HG03354 (cell line): Measurements from ENCODE around the gene ACP3.

Source experiments
- ATAC-seq: cut with Tn5 transposase; IDR thresholded peaks from one replicate; pipeline ENCODE4 v1.9.1; 2021; ENCODE audit warnings: mild to moderate bottlenecking; ENCODE audit not compliant: unreplicated experiment, poor library complexity, severe bottlenecking

Gene ACP3

DNA sequence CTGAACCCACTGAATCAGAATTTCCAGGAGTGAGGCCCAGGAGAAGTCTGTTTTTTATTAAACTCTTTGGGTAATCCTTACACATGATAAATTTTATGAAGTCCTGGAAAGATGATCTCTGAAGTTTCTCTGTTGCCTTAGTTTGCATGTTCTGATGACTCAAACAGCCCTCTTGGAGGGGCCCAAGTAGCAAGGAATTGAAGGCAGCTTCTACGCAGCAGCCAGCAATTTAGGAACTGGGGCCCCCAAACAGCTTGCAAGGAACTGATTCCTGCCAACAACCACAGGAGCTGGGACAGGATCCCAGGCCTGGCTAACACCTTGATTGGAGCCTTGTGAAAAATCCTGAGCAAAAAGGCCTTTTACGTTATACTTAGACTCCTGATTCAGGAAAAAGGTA lies 5.4 kb upstream of the ACP3 start:
- no peak for ATAC-seq

DNA sequence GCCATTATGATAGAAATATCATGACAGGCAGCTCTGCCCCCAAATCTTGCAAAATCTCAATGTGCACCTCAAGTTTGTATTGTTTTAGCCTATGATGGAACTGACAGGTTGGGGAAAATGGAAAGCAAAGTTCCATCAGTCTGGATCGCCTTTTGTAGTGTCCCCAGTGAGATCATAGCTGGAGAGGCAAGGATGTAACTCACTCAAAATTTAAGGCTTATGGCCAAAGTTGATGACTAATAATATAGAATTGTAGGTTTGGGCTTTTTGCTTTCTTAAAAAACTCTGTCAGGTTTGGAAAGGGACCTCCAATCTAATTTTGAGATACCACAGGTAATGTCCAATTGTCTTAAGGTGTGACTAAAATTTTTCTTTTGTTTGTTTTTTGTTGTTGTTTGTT lies 1.4 kb upstream of the ACP3 start:
- ATAC-seq, result no peak

DNA sequence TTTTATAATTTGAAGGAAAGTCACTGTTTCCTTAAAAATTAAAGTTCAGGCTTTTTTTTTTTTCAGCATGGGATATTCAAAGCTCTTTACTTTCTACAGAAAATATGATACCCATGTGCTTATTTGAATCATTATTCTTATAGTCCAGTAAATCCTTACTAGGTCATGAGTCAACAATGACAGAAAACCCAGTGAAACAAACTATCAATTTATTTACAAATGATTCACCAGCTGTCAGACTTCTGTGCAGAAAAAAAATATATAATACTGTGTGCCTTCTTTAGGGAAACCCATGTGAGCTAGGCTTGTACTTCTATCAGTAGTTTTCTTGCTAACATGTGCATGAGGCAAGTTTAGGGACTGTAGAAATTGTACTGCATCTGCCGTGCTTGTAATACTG lies 1.2 kb downstream of the ACP3 start:
- no peak for ATAC-seq

DNA sequence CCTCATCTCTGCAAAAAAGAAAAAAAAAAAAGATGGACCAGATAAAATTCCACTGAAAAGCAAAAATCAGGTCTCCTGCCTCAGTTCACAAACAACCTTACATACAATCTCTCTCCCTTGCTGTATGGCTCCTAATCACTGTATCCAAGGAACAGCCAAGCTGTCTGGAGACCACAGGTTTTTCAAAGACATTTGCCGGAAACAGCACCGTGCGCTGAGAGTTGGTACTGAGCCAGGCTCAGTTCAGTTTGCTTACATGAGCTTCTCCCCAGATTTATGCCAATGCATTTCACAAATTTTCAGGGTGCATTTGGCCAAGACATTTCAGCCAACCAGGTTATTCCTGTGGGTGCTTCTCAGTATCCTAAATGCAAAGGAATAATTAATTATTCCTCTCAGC lies 4.1 kb downstream of the ACP3 start:
- ATAC-seq, result no peak

DNA sequence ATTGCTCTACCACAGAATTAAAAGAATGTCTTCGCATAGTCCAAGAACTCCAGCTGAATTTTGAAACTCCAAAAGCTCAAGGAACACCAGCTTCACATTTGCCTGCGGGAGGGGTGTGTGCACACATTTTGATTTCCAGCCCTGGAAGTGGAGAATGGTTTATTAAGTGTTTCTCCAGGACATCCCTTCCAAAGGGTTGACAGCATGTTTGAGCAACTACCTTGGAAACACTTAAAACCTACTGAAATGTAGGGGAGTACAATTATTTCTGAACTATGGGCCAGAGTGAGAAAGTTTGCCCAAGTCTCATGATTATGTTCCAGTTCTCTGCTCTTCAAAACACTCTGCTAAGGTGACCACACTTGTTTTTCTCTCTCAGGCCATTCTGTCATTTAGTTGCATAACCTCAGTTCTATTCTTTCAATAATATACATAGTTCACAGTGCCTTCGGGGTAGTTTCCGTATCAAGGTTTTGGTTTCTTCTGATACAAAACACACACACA lies 7.9 kb downstream of the ACP3 start:
- ATAC-seq, result peak; percentile 72

DNA sequence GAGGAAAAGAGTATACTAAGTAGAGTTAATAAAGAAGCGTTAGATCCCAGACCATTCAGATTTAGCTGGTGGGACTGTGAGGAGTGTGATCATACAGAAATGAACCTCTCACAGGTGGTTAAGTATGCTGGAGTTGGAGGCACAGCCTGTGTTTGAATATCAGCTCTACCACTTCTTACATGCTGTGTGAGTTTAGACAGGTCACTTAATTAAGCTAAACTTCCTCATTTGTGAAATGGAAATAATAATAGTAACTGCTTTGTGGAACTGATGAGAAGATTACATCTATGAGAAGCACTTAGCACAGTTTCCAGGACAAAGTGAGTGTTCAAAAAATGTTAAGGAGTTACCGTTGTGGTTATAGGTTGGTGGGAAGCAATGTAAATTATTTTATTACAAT lies 8.4 kb downstream of the ACP3 start:
- ATAC-seq, result peak; percentile 68

DNA sequence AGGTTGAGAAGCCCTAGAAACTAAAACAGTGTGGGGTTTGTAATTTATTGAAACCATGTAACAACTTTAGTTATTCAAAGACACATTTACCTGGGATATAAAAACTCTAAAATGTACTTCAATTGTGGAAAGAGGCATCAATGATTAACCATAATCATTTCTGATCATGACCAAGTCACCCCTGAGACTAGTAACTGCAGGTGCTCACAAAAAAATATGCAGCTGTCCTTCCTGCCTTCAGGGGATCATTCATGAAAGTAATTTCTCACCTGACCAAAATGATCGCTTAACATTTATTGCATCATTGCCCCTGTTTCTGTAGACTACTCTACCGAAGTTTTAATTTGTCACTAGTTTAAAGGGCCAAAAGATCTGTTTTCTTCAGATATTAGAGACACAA lies 9.0 kb downstream of the ACP3 start:
- ATAC-seq, result peak; percentile 73

DNA sequence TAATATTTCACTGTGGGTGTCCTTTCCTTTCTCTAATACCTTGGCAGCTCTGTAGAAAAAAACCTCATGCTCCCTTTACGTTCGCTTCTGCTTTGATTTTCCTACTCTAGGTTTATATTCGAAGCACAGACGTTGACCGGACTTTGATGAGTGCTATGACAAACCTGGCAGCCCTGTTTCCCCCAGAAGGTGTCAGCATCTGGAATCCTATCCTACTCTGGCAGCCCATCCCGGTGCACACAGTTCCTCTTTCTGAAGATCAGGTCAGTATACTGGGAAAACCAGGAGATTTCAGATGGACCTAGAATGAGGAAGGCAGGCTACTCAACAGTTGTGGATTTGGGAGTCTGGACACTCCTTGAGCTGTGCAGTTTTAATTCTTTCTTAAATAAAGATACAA lies 14.9 kb downstream of the ACP3 start:
- ATAC-seq, result no peak

DNA sequence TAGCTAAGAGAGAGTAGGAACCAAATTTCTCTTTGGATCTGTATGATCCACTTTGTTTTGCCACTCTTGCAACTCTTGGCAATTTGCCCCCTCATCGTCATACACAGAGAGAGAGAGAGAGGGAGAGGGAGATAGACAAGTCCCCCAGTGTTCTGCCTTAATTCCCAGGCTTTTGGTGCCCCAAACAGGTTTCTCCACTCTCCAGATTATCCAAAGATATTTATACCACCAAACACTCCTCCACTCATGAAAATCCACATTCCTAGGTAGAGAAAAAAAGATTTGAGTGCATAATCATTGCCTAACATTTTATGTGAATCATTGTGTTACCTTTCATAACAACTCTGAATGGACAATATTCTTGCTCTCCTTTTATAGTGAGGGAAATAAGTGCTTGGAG lies 15.3 kb downstream of the ACP3 start:
- ATAC-seq, result no peak

DNA sequence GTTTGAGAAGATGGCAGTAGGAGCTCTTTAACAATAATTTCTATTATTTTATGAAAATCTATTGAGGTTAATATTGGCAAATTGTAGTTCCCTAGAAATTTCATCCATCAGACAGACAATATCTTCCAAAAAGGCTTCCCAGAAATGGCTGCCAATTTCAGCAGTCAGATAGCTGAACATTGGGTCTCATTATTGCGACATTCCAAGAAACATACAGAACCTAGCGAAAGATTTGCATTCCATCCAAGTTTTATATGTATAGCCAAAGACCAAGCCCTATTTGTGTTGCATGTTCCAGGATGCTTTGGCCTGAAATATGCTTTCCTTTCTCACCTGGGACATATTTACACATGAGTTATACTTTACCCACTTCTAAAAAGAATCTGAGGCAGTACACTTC lies 24.5 kb downstream of the ACP3 start:
- ATAC-seq, result no peak

DNA sequence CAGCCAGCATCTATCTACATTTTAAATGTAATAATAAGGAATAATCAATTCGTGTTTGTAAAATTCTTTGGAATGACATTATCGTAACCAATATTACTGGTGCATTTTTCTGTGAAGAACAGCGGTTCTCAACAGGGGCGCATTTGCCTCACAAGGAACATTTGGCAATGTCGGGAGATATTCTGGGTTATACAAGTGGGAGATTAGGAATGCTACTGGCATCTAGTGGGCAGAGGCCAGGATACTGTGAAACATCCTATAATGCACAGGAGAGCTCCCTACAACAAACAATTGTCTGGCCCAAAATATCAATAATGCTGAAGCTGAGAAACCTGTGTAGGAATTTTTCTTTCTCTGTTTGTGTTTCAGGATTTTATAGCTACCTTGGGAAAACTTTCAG lies 25.0 kb downstream of the ACP3 start:
- no peak for ATAC-seq

DNA sequence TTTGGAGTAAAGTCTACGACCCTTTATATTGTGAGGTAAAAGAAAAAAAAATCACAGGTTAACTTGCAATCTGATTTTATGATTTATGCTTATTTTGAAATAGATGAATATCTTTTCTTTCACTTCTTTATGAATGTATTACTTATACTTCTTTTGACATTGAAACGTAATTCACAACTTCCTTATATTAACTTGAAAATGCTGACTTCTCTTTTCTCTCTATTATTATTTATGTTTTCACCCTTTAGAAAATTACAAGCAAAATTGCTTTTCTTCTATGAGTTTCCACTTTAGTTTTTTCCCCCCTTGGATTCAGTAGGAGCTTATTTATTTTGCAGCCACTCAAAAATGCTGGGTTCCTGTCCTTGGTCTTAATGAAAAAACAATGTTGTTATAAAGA lies 25.4 kb downstream of the ACP3 start:
- ATAC-seq, result no peak

DNA sequence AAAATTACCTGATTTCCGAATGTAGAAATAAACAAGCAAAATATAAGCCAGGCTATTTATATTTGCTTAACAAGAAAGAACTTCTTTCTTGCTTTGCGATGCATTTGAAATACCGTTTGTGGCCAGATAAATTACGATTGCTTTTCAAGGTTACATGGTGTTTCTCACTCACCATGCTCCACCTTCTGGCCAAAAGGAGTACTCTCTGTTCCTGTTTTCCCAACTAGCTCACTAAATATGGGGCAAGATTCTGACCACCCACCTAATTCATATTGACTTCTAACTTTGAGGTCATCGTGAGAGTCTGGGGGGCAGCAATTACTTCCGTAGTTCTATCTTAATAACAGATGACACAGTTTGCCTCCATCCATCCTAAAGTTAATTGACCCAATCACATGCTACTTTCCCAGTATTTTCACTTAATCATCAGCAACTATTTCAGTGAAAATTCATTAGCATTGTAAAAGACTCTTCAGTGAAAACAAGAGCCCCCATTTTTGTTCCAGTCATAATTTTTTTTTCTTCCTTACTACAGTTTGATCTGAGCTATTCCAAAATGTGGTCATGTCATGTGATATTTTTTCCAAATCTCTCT lies 25.9 kb downstream of the ACP3 start:
- peak; percentile 72 for ATAC-seq

DNA sequence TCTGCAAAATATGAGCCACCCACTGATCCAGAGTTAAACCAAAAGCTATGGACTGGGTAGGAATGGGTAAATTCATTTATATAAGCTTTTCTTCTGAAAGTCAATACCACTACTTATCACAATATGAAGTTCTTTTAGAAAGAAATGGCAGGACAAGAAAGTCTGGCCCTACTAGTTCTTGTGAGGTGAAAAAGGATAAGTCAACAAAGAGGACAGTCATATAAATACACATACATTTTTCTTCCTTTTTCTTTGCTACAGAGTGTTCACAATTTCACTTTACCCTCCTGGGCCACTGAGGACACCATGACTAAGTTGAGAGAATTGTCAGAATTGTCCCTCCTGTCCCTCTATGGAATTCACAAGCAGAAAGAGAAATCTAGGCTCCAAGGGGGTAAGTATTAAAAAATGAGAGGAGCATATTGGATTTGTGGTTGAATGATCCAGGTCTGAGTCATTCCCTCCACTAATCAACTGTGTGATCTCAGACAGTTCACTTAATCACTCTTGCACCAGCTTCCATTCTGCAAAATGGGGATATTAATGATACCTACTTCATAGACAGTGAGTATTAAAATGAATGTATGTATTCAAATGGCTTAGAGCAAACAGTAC lies 27.6 kb downstream of the ACP3 start:
- ATAC-seq, result no peak

DNA sequence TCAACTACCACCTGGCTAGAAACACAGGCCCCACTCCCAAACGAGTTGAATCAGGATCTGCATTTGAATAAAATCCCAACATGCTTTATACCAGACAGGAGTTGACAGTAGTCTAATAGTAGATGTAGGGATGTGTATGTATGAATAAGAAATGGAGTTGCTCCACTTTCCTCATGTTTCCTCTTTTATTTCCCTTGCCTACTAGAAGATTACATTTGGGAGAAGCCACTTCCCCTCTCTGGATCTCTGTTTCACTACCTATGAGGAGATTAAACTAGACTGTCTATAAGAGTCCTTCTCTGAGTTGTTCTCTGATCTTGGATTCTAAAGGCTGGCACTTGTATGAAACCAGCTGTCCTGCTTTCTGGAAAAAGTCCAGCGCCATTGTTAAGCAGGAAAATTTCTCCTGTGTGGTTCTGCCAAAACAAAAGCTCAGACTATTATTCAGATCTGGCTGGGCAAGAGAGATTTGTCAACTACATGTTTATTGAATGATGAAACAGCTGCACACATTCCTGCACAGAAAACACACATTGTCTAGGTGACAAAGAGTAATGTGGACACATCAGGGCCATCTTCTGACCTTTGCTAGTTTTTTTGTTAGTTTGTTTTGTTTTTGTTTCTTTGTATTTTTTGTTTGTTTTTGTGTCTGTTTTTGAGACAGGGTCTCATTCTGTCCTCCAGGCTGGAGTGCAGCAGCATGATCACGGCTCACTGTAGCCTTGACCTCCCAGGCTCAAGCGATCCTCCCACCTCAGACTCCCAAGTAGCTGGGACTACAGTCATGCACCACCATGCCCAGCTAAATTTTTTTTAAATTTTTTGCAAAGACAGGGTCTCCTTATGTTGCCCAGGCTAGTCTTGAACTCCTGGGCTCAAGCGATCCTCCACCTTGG lies 29.9 kb downstream of the ACP3 start:
- ATAC-seq, result no peak

DNA sequence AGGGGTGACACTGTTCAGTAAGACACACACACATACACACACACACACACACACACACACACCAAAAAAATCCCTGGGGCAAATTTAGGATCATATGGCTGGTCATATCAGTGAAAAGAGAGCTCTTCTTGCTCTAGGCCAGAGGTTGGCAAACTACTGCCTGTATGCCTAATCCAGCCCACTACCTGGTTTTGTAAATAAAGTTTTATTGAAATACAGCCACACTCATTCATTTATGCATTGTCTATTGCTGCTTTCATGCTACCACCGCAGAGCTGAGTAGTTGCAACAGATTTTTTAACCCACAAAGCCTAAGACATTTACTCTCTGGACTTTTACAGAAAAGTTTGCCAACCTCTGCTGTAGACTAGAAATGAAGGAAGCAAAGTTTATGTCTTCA lies 30.6 kb downstream of the ACP3 start:
- no peak for ATAC-seq

DNA sequence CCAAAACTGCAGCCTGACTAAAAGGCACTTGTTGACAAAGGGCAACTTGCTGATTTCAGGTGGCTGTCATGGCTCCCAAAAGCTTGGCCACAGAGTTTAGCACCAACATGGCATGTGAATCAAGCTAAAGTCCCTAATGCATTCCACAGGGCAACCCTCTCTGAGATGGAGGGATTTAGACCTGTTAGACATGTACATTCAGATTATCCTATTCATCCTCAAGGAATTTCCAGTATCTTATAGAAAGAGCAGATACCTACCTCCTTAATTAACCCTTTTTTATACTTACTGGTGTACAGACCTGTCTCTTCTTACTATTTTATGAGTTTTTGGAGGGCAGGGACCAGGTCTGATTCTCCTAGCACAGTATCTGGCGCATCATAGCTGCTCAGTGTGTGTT lies 31.3 kb downstream of the ACP3 start:
- ATAC-seq, result no peak

DNA sequence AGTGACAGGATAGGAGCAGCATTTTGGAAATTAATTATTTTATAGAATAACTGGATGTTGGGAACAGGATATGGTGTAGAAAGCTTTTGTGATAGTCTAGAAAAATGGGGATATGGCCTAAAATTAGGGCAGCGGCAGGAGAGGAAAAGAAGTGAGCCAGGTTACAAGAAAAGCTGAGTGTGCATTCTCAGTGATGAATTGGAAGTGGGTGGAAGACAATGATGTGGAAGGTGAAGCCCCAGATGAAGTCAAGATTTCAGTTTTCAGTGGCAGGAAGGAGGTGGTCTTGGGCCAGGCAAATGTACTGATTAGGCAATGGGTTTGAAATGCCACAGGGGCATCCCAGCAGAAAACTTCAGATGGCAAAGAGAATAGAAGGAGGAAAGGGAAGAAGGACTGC lies 33.6 kb downstream of the ACP3 start:
- ATAC-seq, result no peak

DNA sequence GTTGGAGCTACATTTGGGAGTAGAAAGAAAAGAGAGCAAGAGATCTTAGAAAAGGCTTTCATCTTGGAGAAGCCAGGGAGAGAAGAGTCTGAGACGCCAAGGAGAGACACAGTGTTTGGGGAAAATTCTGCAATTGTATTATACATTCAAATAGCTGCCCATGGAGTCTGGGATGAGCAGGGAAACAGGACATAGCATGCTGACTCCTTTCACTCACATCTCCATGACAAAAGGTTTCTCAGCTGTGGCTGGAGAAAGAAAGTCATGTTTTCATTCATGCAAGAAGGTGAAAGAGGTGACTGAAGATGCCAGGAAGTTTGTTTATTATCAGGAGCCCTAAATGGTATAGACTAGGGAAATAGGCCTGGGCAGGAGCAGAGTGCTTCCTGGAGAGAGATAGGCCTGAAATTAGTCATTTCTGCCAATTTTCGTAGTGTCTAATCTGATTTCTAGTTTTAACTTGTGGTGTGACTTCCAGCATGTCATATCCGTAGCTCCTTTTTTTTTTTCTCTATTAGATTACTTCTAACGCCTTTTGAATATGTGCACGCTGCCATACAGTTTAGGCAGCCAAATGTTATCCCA lies 34.1 kb downstream of the ACP3 start:
- ATAC-seq, result no peak

DNA sequence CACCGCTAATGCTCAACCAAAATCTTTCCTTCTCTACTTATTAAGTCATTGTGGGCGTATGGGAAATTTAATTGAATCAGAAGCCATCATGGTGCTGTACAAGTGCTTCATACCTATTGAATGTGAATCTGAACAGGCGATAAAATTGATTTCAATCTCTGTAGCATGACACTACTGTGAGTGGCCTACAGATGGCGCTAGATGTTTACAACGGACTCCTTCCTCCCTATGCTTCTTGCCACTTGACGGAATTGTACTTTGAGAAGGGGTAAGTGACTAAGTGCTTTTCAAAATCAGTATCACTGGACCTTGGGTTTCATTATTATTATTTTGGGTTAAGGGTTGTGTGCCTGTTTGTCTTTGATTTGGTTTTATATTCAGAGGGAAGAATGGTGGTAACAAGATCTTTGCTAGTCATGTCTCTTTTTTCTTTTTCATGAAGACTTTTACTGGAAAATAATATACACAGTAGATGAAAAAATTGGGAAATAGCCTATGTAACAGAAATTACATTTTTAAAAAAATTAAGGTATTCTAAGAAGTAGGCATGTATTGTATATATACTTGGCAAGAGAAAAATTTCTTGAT lies 35.4 kb downstream of the ACP3 start:
- ATAC-seq, result peak; percentile 85
